GOT3 (cell line): ENCODE results near the gene CCDC177.
"Not testable (repeated sequence)": the region's sequence is repeated elsewhere in the genome, so short reads cannot be mapped to it uniquely, and the experiment has no call there.

Source experiments
- DNase-seq: peaks from one replicate; lab custom pipeline; 2025; ENCODE audit warnings: mixed read lengths; lab: John Stamatoyannopoulos, UW

CCDC177 gene

DNA sequence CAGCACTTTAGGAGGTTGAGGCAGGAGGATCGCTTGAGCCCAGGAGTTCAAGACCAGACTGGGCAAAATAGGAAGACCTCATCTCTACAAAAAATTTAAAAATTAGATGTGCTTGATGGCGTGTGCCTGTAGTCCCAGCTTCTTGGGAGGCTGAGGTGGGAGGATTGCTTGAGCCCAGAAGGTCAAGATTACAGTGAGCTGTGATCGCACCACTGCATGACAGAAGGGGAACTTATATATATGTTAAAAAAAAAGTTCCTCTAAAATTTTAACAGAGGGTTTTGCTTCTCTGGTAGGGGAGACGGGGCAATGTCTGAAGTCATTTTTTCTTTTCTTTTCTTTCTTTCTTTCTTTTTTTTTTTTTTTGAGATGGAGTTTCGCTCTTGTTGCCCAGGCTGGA, 24.8 kb upstream of the CCDC177 start:
- not testable (repeated sequence) for DNase-seq

- no peak for DNase-seq
These were observed 20.7 kb upstream of the CCDC177 start for GRCh38 chr14:69595336-69595735.

- no peak for DNase-seq
These were observed 20.2 kb upstream of the CCDC177 start for GRCh38 chr14:69594846-69595245.

DNA sequence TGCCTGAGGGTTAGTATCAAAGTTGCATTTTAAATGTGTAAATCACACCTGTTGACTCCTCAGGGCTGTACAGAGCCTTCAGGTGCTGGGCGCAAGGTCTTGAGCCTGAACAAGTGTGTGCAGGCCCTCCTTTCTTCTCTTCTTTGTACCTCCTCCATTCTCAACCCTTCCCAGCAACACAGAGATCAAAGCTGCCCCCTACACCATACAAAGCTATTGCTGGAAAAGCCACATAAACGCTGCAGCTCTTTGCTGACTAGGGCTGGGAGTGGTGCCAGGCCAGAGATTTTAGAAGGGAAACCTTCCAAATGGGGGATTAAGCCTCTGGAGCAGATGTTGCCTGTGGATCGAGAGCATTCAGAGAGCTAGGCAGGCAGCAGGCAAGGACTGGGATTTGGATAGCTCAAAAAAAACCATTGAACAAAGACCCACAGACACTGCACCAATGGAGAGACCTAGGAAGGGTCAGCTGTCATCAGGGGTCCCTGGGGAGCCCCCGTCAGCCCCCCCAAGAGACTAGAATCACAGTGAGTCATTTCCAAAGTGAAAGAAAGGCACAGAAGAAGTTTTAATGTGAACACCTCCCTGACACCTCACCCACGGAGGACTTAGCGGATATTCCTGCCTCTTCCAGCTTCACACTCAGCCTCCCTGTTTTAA, 18.5 kb upstream of the CCDC177 start:
- DNase-seq, result no peak

GRCh38 chr14:69591317-69591716, 16.6 kb upstream of the CCDC177 start:
- no peak for DNase-seq

GRCh38 chr14:69587389-69587788, 12.7 kb upstream of the CCDC177 start:
- DNase-seq, result no peak

DNA sequence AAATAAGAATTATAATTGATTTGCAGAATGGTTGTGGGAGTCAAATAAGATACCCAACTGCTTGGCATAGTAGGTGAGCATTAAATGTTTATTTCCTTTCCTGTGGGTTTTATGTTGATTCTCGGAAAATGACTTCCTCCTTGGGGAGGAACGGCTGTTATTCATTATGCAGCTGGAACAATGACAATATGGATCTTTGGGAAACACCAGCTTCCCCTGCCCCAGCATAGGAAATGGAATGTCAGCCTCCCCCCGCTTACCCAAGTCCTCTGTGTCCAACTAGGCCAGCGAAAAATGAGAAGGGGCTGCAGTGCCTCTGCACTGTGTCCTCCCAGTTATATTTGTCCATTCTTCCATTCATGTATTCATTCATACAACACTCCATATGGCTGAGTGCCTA, 11.7 kb upstream of the CCDC177 start:
- no peak for DNase-seq

DNA sequence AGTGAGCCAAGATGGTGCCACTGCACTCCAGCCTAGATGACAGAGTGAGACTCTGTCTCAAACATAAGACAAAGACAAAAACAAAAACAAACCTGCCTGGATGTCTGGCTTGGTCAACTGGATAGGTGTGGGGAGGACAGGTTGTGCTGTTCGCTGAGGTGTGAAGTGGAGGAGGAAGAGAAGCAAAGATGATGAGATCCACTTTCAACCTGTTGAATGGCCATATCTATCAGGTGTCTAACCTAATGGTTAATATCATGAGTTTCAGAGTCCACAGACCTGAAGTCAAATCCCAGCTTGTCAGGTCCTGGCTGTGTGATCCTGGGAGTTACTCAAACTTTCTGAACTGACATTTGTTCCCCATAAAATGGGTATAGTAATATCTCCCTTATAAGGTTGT, 9.7 kb upstream of the CCDC177 start:
- no peak for DNase-seq

- DNase-seq, result no peak
These were observed 8.2 kb upstream of the CCDC177 start for GRCh38 chr14:69582829-69583228.

GRCh38 chr14:69582212-69582611, 7.5 kb upstream of the CCDC177 start:
- DNase-seq, result no peak

DNA sequence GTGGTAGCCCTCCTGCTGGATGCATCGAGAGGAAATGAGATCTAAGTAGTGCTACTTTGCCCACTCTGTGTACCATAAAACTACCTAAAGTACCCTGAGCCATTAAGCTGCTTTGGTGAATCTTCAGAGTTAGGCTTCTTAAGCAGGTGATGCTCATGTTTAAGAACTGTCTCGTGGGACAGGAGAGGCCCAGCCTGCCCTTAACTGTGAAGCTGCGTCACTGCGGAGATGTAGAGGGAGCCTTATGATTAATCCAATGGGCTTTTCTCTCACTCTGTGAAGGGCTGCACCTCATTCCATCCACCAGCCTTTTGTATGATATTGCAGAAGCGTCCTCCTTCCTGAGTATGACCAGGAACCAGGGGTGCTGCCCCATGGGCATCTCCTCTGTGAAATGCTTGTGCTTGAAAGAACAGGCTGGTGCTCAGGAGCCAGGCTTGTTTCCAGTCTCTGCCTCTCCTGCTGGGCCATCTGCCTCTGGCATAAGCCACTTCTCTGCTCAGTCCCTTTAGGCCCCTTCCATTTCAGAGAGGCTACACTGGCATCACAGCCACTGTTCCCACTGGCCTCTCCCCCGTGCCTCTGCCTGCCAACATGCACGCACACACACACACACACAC, 6.8 kb upstream of the CCDC177 start:
- DNase-seq, result no peak

- DNase-seq, result no peak
These were observed 5.4 kb upstream of the CCDC177 start for GRCh38 chr14:69580009-69580577.

DNA sequence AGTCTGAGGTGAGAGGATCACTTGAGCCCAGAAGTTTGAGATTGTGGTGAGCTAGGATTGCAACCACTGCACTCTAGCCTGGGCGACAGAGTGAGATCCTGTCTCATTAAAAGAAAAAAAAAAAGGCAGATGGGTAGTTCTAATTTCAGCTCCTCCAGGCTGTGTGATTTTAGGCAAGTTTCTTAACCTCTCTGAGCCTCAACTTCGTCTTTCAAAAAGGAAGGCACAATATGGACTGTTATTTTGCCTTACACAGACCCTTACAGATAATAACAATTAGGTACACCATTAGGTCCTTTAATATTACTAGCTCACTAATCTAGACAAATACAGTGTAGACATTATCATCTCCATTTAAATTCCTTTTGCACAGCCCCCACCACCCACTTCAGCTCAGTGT, 4.8 kb upstream of the CCDC177 start:
- DNase-seq, result no peak

DNA sequence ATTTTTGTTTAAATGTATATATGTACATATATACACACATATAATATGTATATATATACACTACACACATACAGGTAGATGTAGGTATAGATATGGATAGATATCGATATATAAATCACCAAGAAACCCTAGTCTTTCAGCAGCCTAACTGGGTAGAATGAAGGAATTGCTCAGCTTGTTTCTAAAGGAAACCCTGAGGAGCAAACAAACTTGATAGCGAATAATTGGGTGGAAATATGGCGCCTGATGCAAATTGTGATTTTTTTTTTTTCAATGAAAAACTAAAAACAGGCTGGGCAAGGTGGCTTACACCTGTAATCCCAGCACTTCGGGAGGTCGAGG, 254 bp upstream of the CCDC177 start:
- no peak for DNase-seq

DNA sequence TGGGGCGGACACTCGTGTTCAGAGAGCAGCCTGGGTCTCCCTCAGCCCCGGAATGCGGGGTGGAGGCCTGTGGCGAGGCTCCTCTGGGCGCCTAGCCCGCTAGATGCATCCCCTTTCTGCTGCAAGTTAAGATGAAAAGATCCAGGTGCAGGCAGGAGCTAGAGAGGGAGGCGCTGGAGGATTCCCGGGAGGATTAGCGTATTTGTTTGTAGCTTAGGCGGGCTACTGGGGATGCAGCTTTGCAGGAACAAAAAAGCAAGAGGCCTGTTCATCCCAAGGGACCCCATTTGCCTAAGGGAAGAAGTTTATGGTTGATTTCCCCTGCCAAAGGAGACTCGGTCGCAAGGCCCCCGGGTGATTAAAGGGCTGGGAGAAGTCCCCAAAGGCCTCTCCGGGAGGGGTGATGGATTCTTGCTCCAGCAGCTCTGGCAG, 824 bp downstream of the CCDC177 start:
- DNase-seq, result no peak

GRCh38 chr14:69573205-69573830, 1.4 kb downstream of the CCDC177 start:
- no peak for DNase-seq

DNA sequence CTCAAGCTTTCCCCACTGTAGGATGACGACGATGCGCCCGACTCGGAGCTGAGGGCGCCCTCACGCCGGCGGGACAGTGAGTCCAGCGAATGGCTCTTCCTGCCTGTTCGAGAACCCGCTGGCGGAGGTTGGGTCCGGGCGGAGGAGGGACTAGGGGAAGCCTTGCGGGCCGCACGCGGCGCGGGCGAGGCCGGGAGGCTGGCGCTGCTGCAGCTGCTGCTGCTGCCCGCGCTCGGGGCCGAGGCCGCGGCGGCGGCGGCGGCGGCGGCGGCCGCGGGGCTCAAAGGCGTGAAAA, 1.9 kb downstream of the CCDC177 start:
- no peak for DNase-seq

GRCh38 chr14:69572030-69572840, 2.4 kb downstream of the CCDC177 start:
- DNase-seq, result no peak

DNA sequence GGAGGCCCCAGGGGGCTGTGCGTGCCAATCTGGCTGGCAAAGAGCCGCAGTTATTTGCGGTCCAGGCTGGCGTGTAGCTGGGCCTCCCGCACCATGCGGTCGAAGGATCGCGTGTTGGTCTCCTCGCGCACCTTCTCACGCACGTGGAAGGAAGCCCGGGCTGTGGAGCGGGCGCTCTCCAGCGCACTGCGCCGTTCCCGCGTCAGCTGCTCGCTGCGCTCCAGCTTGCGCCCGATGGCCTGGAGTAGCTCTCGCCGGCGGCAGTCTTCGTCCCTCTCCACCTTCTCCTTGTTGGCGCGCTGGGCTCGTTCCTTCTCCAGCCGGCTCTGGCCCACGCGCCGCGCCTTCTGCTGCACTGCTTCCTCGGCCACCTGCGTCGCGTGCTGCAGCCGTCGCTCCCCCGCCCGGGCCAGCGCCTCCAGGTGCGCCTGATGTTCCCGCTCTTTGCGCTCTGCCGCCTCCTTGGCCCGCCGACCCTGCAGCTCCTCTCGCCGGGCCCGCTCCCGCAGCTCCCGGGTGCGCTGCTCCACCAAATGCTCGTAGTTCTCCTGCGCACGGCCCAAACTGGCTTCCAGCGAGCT, 3.1 kb downstream of the CCDC177 start:
- DNase-seq, result no peak

GRCh38 chr14:69570836-69571330, 3.8 kb downstream of the CCDC177 start:
- no peak for DNase-seq

- no peak for DNase-seq
These were observed 4.8 kb downstream of the CCDC177 start for GRCh38 chr14:69569859-69570258.

DNA sequence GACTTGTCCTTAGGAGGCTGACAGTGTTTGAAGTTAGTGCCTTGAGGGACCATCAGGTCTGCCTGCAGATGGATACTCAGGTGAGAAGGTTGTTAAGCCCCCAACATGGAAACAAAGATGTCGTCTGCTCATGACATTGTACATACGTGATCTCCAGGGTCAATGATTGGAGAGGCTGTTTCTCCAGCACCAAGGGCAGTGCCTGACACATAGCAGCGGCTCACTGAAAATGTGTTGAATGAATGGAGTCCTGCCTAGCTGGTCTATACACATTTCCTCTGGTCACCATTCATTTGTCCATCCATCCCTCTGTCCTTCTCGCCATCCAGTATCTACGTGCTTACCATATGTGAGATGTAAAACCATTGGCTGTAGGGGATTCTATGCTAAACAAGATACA, 7.1 kb downstream of the CCDC177 start:
- DNase-seq, result no peak
